Fibroblast of lung (primary cell): ENCODE results near the gene TMEM190.

Source experiments
- EZH2 ChIP-seq: IDR thresholded peaks from 2 replicates; pipeline ENCODE4 v1.5.1; 2012; ENCODE audit warnings: low read length, control low read depth, mild to moderate bottlenecking; ENCODE audit errors: missing control alignments
- TF ChIP-seq, protein P1 (sequence below), 2 donors: IDR thresholded peaks in 1 of 2; conservative IDR thresholded peaks in 1 of 2; 1 replicate in 1 of 2; 2 replicates in 1 of 2; pipeline ENCODE4 v1.5.1; 2011 to 2012; ENCODE audit warnings: low read length in 2 of 2, control low read depth in 1 of 2, inconsistent platforms in 1 of 2, low read depth in 1 of 2, mild to moderate bottlenecking in 1 of 2

DNA sequence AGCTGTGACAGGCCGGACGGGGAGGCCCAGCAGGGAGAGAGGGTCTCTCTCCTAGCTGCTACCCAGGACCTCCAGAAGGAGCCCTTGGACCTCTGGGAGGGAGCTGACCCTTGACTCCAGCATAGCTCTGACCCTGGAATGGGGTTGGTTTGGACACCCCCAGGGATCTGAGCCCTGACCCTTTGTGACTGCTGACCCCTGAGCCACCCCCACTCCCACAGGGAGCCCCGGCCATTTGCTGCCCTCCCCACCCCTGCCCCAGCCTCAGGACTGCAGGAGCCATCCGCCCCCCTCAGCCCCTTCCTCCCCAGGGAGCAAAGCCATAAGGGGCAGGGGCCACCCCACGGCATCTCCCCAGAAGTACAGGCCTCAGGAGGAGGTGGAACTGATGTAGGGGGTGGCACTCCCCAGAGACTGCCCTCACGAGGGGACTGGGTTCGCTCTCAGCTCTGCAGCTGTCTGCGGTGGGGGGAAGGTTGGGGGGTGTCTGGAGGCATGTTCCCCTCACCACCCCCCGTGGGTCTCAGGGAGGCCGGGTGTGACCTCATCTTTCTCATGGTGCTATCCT, 29.1 kb upstream of the TMEM190 start:
- TF ChIP-seq EZH2 = no peak
- TF ChIP-seq, protein P1, sequence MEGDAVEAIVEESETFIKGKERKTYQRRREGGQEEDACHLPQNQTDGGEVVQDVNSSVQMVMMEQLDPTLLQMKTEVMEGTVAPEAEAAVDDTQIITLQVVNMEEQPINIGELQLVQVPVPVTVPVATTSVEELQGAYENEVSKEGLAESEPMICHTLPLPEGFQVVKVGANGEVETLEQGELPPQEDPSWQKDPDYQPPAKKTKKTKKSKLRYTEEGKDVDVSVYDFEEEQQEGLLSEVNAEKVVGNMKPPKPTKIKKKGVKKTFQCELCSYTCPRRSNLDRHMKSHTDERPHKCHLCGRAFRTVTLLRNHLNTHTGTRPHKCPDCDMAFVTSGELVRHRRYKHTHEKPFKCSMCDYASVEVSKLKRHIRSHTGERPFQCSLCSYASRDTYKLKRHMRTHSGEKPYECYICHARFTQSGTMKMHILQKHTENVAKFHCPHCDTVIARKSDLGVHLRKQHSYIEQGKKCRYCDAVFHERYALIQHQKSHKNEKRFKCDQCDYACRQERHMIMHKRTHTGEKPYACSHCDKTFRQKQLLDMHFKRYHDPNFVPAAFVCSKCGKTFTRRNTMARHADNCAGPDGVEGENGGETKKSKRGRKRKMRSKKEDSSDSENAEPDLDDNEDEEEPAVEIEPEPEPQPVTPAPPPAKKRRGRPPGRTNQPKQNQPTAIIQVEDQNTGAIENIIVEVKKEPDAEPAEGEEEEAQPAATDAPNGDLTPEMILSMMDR (conservative IDR thresholded peaks at IDR 0.05 in 1 of 2, IDR thresholded peaks at IDR 0.05 in 1 of 2; ENCODE audit: low read depth in 1 of 2, low read length in 2 of 2) = no peak
